Progenitor cell of endocrine pancreas (in vitro differentiated cells): ENCODE measurements around the gene SUN2. TPM values are rescaled to one million over a fixed set of nuclear protein-coding genes. Genes with fewer than 3 reads are reported as not detected.

ENCODE experiments used
- DNase-seq: peaks from one replicate; pipeline ENCODE4 v3.0.0; 2021; ENCODE audit warnings: low spot score; ENCODE audit not compliant: unreplicated experiment
- H3K27ac Mint-ChIP-seq: 2 replicates; pipeline ENCODE4 v1.8.0; 2021; ENCODE audit warnings: mild to moderate bottlenecking, moderate library complexity, mixed read lengths
- H3K27me3 Mint-ChIP-seq: 2 replicates; pipeline ENCODE4 v1.8.0; 2021; ENCODE audit warnings: mixed read lengths
- H3K36me3 Mint-ChIP-seq: 2 replicates; pipeline ENCODE4 v1.8.0; 2022; ENCODE audit warnings: mixed read lengths; ENCODE audit not compliant: insufficient read depth
- H3K4me1 Mint-ChIP-seq: 2 replicates; pipeline ENCODE4 v1.8.0; 2021; ENCODE audit warnings: low read depth, mixed read lengths
- H3K4me3 Mint-ChIP-seq: 2 replicates; pipeline ENCODE4 v1.8.0; 2021; ENCODE audit warnings: low read depth, mild to moderate bottlenecking, moderate library complexity, mixed read lengths
- H3K9me3 Mint-ChIP-seq: 2 replicates; pipeline ENCODE4 v1.8.0; 2021; ENCODE audit warnings: low read depth, mixed read lengths
- total RNA-seq: library from RNA; stranded (reverse); gene quantifications from 2 replicates; pipeline ENCODE4 v1.2.1, GENCODE V29; 2021
- TF ChIP-seq, protein P1 (sequence below): fragments of 200-600 bp; sonication (generic); IDR thresholded peaks from one replicate; pipeline ENCODE4 v1.5.0; 2021; ENCODE audit warnings: antibody characterized with exemption, mild to moderate bottlenecking; ENCODE audit not compliant: unreplicated experiment

The SUN2 gene
- total RNA-seq, 1 donor from 2014 or later = 66.1 TPM

DNA sequence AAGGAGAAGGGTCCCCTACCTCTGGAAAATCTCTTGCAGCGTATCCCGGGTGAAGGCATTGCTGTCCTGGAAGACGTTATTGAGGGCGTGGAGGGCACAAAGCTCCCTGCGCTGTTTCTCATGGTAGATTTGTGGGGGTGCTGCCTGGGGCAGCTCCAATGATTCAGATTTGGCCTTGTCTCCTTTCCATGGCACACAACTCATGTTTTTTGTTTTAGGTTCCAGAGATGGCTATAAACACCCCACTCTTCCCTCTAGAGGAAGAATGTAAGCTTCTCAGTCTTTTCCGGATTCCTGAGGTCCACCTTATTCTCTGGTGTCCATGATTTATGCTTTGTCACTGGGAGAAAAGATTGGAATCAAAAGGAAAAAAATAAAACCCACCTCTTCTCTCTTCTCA, 56.0 kb downstream of the SUN2 start:
- DNase-seq = no peak
- peak overlapping the region; percentile 92 for H3K4me3 Mint-ChIP-seq
- H3K27me3 Mint-ChIP-seq = no peaks in the 10 kb centered on the region
- H3K36me3 Mint-ChIP-seq = peaks cover 4% of the 10 kb centered on the region
- TF ChIP-seq, protein P1, sequence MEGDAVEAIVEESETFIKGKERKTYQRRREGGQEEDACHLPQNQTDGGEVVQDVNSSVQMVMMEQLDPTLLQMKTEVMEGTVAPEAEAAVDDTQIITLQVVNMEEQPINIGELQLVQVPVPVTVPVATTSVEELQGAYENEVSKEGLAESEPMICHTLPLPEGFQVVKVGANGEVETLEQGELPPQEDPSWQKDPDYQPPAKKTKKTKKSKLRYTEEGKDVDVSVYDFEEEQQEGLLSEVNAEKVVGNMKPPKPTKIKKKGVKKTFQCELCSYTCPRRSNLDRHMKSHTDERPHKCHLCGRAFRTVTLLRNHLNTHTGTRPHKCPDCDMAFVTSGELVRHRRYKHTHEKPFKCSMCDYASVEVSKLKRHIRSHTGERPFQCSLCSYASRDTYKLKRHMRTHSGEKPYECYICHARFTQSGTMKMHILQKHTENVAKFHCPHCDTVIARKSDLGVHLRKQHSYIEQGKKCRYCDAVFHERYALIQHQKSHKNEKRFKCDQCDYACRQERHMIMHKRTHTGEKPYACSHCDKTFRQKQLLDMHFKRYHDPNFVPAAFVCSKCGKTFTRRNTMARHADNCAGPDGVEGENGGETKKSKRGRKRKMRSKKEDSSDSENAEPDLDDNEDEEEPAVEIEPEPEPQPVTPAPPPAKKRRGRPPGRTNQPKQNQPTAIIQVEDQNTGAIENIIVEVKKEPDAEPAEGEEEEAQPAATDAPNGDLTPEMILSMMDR = no peak
- H3K27ac Mint-ChIP-seq = peak overlapping the region; percentile 97
- no peaks in the 10 kb centered on the region for H3K9me3 Mint-ChIP-seq
- H3K4me1 Mint-ChIP-seq = peaks cover 42% of the 10 kb centered on the region

DNA sequence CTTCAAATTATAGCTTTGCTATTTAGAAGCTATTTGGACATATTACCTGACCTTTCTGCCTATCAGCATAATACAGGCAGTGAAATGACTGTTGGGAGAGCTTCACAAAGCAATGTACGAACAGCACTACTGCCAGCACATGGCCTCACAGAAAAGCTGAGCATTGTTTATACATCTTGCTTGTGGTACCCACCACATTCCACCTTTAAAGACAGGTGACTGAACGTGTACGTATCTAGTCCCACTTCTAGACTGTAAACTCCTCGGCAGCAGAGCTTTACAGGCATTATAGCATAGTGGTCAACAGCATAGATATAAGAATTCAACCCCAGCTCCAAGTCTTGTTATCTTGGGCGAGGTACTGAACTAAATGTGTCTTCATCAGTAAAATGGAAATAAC, 56.7 kb downstream of the SUN2 start:
- peaks cover 43% of the 10 kb centered on the region for H3K4me1 Mint-ChIP-seq
- no peaks in the 10 kb centered on the region for H3K9me3 Mint-ChIP-seq
- no peaks in the 10 kb centered on the region for H3K27me3 Mint-ChIP-seq
- DNase-seq = no peak
- H3K27ac Mint-ChIP-seq = peak overlapping the region; percentile 97
- H3K4me3 Mint-ChIP-seq = peak overlapping the region; percentile 92
- H3K36me3 Mint-ChIP-seq = peaks cover 7% of the 10 kb centered on the region
- TF ChIP-seq, protein P1 = no peak

DNA sequence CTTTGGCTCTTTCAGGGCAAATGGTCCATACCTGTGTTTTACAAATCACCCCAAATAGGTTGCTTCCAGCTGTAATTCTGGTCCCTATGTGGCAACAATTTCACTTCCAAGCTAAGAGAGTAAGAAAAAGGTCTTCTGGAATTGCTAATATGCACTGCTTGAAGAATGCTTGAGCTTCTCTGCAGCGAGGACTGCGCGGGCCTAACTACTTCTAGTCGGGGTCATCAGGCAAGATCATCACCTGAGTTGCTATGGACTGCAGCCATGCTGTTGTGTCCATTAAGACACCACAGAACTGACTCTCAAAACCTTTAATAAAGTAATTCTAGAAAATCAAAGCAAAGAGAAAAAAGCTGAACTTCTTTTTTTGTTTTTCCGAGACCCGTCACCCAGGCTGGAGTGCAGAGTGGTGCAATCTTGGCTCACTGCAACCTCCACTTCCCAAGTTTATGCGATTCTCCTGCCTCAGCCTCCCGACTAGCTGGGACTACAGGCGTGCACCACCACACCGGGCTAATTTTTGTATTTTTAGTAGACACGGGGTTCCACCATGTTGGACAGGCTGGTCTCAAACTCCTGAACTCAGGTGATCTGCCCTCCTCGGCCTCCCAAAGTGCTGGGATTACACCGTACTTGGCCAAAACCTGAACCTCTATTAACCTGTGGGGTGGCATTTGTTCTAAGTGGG, 57.2 kb downstream of the SUN2 start:
- peaks cover 43% of the 10 kb centered on the region for H3K4me1 Mint-ChIP-seq
- H3K27me3 Mint-ChIP-seq = no peaks in the 10 kb centered on the region
- H3K4me3 Mint-ChIP-seq = peak overlapping the region; percentile 92
- no peaks in the 10 kb centered on the region for H3K9me3 Mint-ChIP-seq
- TF ChIP-seq, protein P1 = no peak
- no peak for DNase-seq
- peak overlapping the region; percentile 97 for H3K27ac Mint-ChIP-seq
- peaks cover 8% of the 10 kb centered on the region for H3K36me3 Mint-ChIP-seq

DNA sequence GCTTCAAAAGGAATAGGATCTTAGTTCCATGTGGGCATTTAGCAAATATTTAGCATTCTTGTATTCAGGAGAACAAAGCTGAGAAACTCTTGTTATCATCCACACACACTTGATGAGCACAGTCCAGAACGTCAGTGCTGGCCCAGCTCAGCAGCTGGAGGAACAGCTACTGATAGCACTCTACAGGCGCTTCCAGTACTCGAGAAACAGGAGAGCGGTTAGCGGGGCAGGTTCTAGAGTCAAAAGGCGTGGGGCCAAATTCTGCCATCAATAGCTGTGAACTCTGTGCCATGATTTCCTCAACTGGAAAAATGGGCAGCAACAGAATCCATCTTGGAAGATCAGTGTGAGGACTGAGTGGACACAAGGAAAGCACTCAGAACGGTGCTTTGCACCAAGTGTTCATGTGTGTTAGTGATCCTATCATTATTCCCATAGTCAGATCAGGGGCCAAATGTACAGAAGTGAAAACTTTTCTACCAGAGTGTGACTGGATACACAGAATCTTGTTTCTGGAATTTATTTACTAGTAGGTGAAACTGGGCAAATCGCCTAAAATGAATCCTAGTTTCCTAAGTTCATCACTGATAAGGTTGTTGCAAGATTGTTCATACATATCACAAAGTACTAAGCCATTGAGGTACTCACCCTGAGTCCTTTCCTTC, 58.2 kb downstream of the SUN2 start:
- H3K27me3 Mint-ChIP-seq = no peaks in the 10 kb centered on the region
- peak overlapping the region; percentile 42 for H3K4me3 Mint-ChIP-seq
- H3K9me3 Mint-ChIP-seq = no peaks in the 10 kb centered on the region
- peaks cover 10% of the 10 kb centered on the region for H3K36me3 Mint-ChIP-seq
- TF ChIP-seq, protein P1 = no peak
- DNase-seq = no peak
- H3K27ac Mint-ChIP-seq = peak overlapping the region; percentile 97
- H3K4me1 Mint-ChIP-seq = peaks cover 43% of the 10 kb centered on the region

DNA sequence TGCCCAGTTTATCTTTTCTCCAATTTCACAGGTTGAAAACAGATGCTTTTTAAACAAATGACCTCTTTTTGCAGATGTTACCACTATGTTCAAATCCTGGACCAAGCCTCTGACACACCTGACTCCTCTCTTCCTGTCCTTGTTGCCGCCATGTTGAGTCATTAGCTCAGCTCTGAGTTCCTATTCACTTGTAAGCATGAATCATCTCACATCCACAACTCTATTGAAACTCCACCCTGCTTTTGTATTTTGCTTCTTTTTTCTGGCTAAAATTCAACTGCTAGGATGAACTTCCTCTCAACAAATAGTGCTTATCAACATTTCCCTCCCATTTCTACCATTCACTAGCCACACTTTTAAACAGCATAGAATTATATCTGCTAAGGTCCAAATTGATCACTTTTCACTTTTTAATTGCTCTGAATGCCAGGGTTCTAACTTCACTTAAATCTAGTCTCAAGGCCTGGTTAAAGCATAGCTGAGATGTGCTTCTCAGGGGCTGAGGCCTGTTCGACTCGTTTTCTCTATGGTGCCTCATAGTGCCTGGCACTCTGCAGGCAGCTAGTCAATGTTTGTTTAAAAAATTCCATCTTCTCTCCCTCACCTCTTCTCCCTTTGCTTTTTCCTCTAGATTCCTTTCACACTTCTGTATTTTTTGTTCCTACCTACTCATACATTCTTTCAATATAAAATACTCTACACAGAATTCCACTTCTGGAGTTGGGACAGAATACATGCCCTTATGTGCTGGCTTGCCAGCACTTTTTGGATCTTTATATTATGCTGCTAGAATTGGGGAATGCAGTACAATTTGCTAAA, 59.0 kb downstream of the SUN2 start:
- H3K9me3 Mint-ChIP-seq = no peaks in the 10 kb centered on the region
- H3K4me3 Mint-ChIP-seq = peak overlapping the region; percentile 42
- no peaks in the 10 kb centered on the region for H3K27me3 Mint-ChIP-seq
- H3K27ac Mint-ChIP-seq = peak overlapping the region; percentile 97
- H3K36me3 Mint-ChIP-seq = peaks cover 10% of the 10 kb centered on the region
- TF ChIP-seq, protein P1 = no peak
- peaks cover 43% of the 10 kb centered on the region for H3K4me1 Mint-ChIP-seq
- no peak for DNase-seq
